Neural cell (in vitro differentiated cells): ENCODE data around the gene BCAS4. TPM values are rescaled to one million over a fixed set of nuclear protein-coding genes. Genes with fewer than 3 reads are reported as not detected.
A peak's percentile ranks its signal among the peaks of the same experiment; 100 is the strongest.

ENCODE experiments used
- H2AFZ ChIP-seq: fragments of 200-600, 300-800 bp; sonication (generic), shearing (Covaris generic); 2 replicates; pipeline ENCODE4 v1.6.0; 2014; ENCODE audit warnings: low read depth, mild to moderate bottlenecking, antibody characterized with exemption, low read length, moderate library complexity
- H3F3A ChIP-seq: fragments of 200-600 bp; shearing (Covaris generic); 2 replicates; pipeline ENCODE4 v1.6.1; 2016; ENCODE audit warnings: mild to moderate bottlenecking, moderate library complexity, mixed read lengths, antibody characterized with exemption, low read length; ENCODE audit not compliant: insufficient read depth, poor library complexity, severe bottlenecking
- H3K27ac ChIP-seq: fragments of 200-600, 300-800 bp; sonication (generic), shearing (Covaris generic); 2 replicates; pipeline ENCODE4 v1.5.1; 2014; ENCODE audit warnings: mild to moderate bottlenecking, low read length, moderate library complexity
- H3K27me3 ChIP-seq: fragments of 300-800, 200-600 bp; sonication (generic), shearing (Covaris generic); 2 replicates; pipeline ENCODE4 v1.6.0; 2014; ENCODE audit warnings: mild to moderate bottlenecking, low read depth, low read length, moderate library complexity; ENCODE audit not compliant: insufficient read depth
- H3K36me3 ChIP-seq: fragments of 300-800, 200-600 bp; sonication (generic), shearing (Covaris generic); 2 replicates; pipeline ENCODE4 v1.5.1; 2014; ENCODE audit warnings: mild to moderate bottlenecking, antibody characterized with exemption, low read length, moderate library complexity; ENCODE audit not compliant: insufficient read depth
- H3K4me2 ChIP-seq: fragments of 300-800, 200-600 bp; sonication (generic), shearing (Covaris generic); 2 replicates; pipeline ENCODE4 v1.6.0; 2014; ENCODE audit warnings: mild to moderate bottlenecking, low read length
- H3K4me3 ChIP-seq: fragments of 300-800, 200-600 bp; sonication (generic), shearing (Covaris generic); 2 replicates; pipeline ENCODE4 v1.5.1; 2014; ENCODE audit warnings: mild to moderate bottlenecking, low read length, moderate library complexity
- H3K79me2 ChIP-seq: fragments of 200-600 bp; shearing (Covaris generic); replicated peaks from 2 replicates; pipeline ENCODE4 v1.6.0; 2014; ENCODE audit warnings: mild to moderate bottlenecking, low read length, moderate library complexity; ENCODE audit not compliant: insufficient read depth
- H3K9ac ChIP-seq: fragments of 300-800, 200-600 bp; sonication (generic), shearing (Covaris generic); 2 replicates; pipeline ENCODE4 v1.6.1; 2016; ENCODE audit warnings: mild to moderate bottlenecking, low read length, mixed read lengths
- H3K9me2 ChIP-seq: fragments of 200-600 bp; shearing (Covaris generic); 2 replicates; pipeline ENCODE4 v1.6.1; 2016; ENCODE audit warnings: mild to moderate bottlenecking, low read length, mixed read lengths; ENCODE audit not compliant: insufficient read depth
- H3K9me3 ChIP-seq: fragments of 200-600, 300-800 bp; sonication (generic), shearing (Covaris generic); 2 replicates; pipeline ENCODE4 v1.6.1; 2016; ENCODE audit warnings: mild to moderate bottlenecking, mixed run types, low read length, moderate library complexity, mixed read lengths
- H4K20me1 ChIP-seq: fragments of 200-600 bp; shearing (Covaris generic); 2 replicates; pipeline ENCODE4 v1.6.1; 2016; ENCODE audit warnings: mild to moderate bottlenecking, mixed run types; ENCODE audit not compliant: insufficient read depth
- CTCF ChIP-seq: fragments of 450-650 bp; IDR thresholded peaks from 2 replicates; pipeline ENCODE4 v1.5.1; 2014; ENCODE audit warnings: antibody characterized with exemption, mild to moderate bottlenecking, moderate library complexity; ENCODE audit not compliant: poor library complexity, severe bottlenecking
- EP300 ChIP-seq: fragments of 450-650 bp; conservative IDR thresholded peaks from 2 replicates; pipeline ENCODE4 v1.6.1; 2014; ENCODE audit warnings: antibody characterized with exemption, mild to moderate bottlenecking, moderate library complexity; ENCODE audit not compliant: poor library complexity, severe bottlenecking
- EZH2 ChIP-seq: fragments of 200-600, 300-800 bp; shearing (Covaris generic), sonication (generic); IDR thresholded peaks from 2 replicates; pipeline ENCODE4 v1.6.1; 2014; ENCODE audit warnings: antibody characterized with exemption, low read length, borderline replicate concordance, mild to moderate bottlenecking; ENCODE audit not compliant: insufficient read depth, poor library complexity, severe bottlenecking
- MXI1 ChIP-seq: fragments of 450-650 bp; conservative IDR thresholded peaks from 2 replicates; pipeline ENCODE4 v1.6.1; 2014; ENCODE audit warnings: antibody characterized with exemption, mild to moderate bottlenecking; ENCODE audit not compliant: poor library complexity, severe bottlenecking
- POLR2AphosphoS5 ChIP-seq: IDR thresholded peaks from 2 replicates; pipeline ENCODE4 v1.6.1; 2012
- RAD21 ChIP-seq: fragments of 450-650 bp; conservative IDR thresholded peaks from 2 replicates; pipeline ENCODE4 v1.6.1; 2014; ENCODE audit warnings: antibody characterized with exemption, mild to moderate bottlenecking, moderate library complexity
- REST ChIP-seq: IDR thresholded peaks from 2 replicates; pipeline ENCODE4 v1.6.1; 2012; ENCODE audit warnings: borderline replicate concordance
- SMC3 ChIP-seq: fragments of 450-650 bp; conservative IDR thresholded peaks from 2 replicates; pipeline ENCODE4 v1.6.1; 2014; ENCODE audit warnings: antibody characterized with exemption, mild to moderate bottlenecking, moderate library complexity; ENCODE audit not compliant: poor library complexity
- TAF1 ChIP-seq: IDR thresholded peaks from 2 replicates; pipeline ENCODE4 v1.6.1; 2012; ENCODE audit warnings: low read depth
- polyA plus RNA-seq: library from polyadenylated mRNA; depleted of rRNA; stranded (reverse); fragments of >200 nt; gene quantifications from 2 replicates; pipeline ENCODE4 v1.2.3, GENCODE V29; 2014

The BCAS4 gene
- polyA plus RNA-seq, 1 donor from 2014 or later, result 24.6 TPM

GRCh38 chr20:50886184-50886790 lies 91.4 kb downstream of the BCAS4 start:
- Histone ChIP-seq H3K4me3 (no peak overlapping the region), H3K4me2 (no peak overlapping the region), H3K27ac (no peak overlapping the region), H3K9me3 (no peaks in the 10 kb centered on the region), H3K9me2 (no peaks in the 10 kb centered on the region), H3K79me2 (no peaks in the 10 kb centered on the region), H3K9ac (no peak overlapping the region), H4K20me1 (peaks cover 5% of the 10 kb centered on the region), H3K27me3 (no peaks in the 10 kb centered on the region), H3F3A (no peaks in the 10 kb centered on the region), H3K36me3 (peaks cover 2% of the 10 kb centered on the region), H2AFZ (no peak overlapping the region)
- no peak for TF ChIP-seq EP300
- TF ChIP-seq CTCF, result no peak
- no peak for TF ChIP-seq RAD21
- no peak for TF ChIP-seq REST
- TF ChIP-seq SMC3, result no peak
- TF ChIP-seq EZH2, result no peak
- TF ChIP-seq TAF1, result no peak
- TF ChIP-seq POLR2AphosphoS5, result no peak
- no peak for TF ChIP-seq MXI1

GRCh38 chr20:50887576-50887975 lies 92.7 kb downstream of the BCAS4 start:
- H2AFZ ChIP-seq, result no peak overlapping the region
- no peaks in the 10 kb centered on the region for H3K9me2 ChIP-seq
- peaks cover 5% of the 10 kb centered on the region for H4K20me1 ChIP-seq
- peaks cover 8% of the 10 kb centered on the region for H3K36me3 ChIP-seq
- no peak overlapping the region for H3K9ac ChIP-seq
- H3K27ac ChIP-seq, result no peak overlapping the region
- H3K4me3 ChIP-seq, result no peak overlapping the region
- H3K9me3 ChIP-seq, result no peaks in the 10 kb centered on the region
- peak; percentile 15 for TF ChIP-seq POLR2AphosphoS5
- no peak for TF ChIP-seq EZH2
- no peak overlapping the region for H3K4me2 ChIP-seq
- H3K79me2 ChIP-seq, result peaks cover 3% of the 10 kb centered on the region
- H3F3A ChIP-seq, result no peaks in the 10 kb centered on the region
- H3K27me3 ChIP-seq, result no peaks in the 10 kb centered on the region
